Panc1 (cell line): ENCODE data around the gene USB1. TPM values are rescaled to one million over a fixed set of nuclear protein-coding genes. Genes with fewer than 3 reads are reported as not detected.

Experiments used
- ATAC-seq: fragments of 200-7000 bp; cut with Tn5 transposase; 2 replicates; pipeline ENCODE4 v1.9.1; 2020; ENCODE audit warnings: mild to moderate bottlenecking, moderate library complexity
- BruUV-seq: library from RNA; stranded (reverse); fragments of 400-500 nt; replicated peaks from 2 replicates; lab custom pipeline; 2021; lab: Mats Ljungman, UMichigan
- CTCF ChIA-PET: fragments of 300-600 bp; sonication (Branson Sonifier 250); formaldehyde crosslinking; loops from one replicate; lab custom pipeline; 2022; ENCODE audit warnings: antibody characterized with exemption; lab: Charles Lee
- POLR2A ChIA-PET: fragments of 300-600 bp; sonication (Branson Sonifier 250); formaldehyde crosslinking; loops from one replicate; lab custom pipeline; 2022; ENCODE audit warnings: antibody characterized with exemption; lab: Charles Lee
- DNase-seq: peaks from one replicate; pipeline ENCODE4 v3.0.0-alpha.2; 2010; ENCODE audit warnings: low read depth, low spot score
- H3K27ac ChIP-seq: 2 replicates; pipeline ENCODE4 v1.5.1; 2011; ENCODE audit warnings: mild to moderate bottlenecking, low read length, inconsistent platforms
- H3K27me3 ChIP-seq: fragments of 200-500 bp; sonication (Bioruptor generic); 2 replicates; pipeline ENCODE4 v1.6.0; 2014; ENCODE audit warnings: low read length, inconsistent platforms; ENCODE audit not compliant: control insufficient read depth, insufficient read depth
- H3K36me3 ChIP-seq: fragments of 200-500 bp; sonication (Bioruptor generic); 2 replicates; pipeline ENCODE4 v1.5.1; 2014; ENCODE audit warnings: inconsistent platforms, mild to moderate bottlenecking, low read length, moderate library complexity; ENCODE audit not compliant: control insufficient read depth, insufficient read depth
- H3K4me1 ChIP-seq: 2 replicates; pipeline ENCODE4 v1.5.1; 2011; ENCODE audit warnings: inconsistent platforms, mild to moderate bottlenecking, low read length, moderate library complexity; ENCODE audit not compliant: control insufficient read depth, insufficient read depth
- H3K4me3 ChIP-seq, 2 experiments: 2 replicates each; pipeline ENCODE4 v1.5.1; 2011 to 2012; ENCODE audit warnings: low read depth in 2 of 2, low read length in 2 of 2, mild to moderate bottlenecking in 2 of 2, inconsistent platforms in 1 of 2, moderate library complexity in 1 of 2
- H3K9me3 ChIP-seq: fragments of 200-500 bp; sonication (Bioruptor generic); 2 replicates; pipeline ENCODE4 v1.5.1; 2014; ENCODE audit warnings: low read depth, mild to moderate bottlenecking, inconsistent platforms, low read length, moderate library complexity; ENCODE audit not compliant: control insufficient read depth, insufficient read depth
- CTCF ChIP-seq: fragments of 450-650 bp; IDR thresholded peaks from 2 replicates; pipeline ENCODE4 v1.5.1; 2017; ENCODE audit warnings: mild to moderate bottlenecking
- POLR2AphosphoS5 ChIP-seq: IDR thresholded peaks from 2 replicates; pipeline ENCODE4 v1.6.1; 2012; ENCODE audit warnings: mild to moderate bottlenecking, low read depth, low read length, moderate library complexity
- REST ChIP-seq, 2 experiments: IDR thresholded peaks; 2 replicates each; pipeline ENCODE4 v1.6.1; 2011 to 2012; ENCODE audit warnings: low read depth in 2 of 2, control low read depth in 1 of 2, low read length in 1 of 2, mild to moderate bottlenecking in 1 of 2, moderate library complexity in 1 of 2; ENCODE audit not compliant: insufficient read depth in 1 of 2
- SIN3A ChIP-seq: IDR thresholded peaks from 2 replicates; pipeline ENCODE4 v1.6.1; 2012; ENCODE audit warnings: low read depth, mild to moderate bottlenecking, low read length, moderate library complexity, borderline replicate concordance; ENCODE audit not compliant: insufficient read depth
- TCF7L2 ChIP-seq: IDR thresholded peaks from 2 replicates; pipeline ENCODE4 v1.6.1; 2011; ENCODE audit warnings: mild to moderate bottlenecking, low read depth, low read length, inconsistent platforms
- in situ Hi-C: cut with HindIII; loops from 2 replicates; pipeline ENCODE4 v1.10.0; 2016; ENCODE audit warnings: low sequenced_read_pairs, low pct_unique_long_range_greater_than_20kb
- intact Hi-C: fragments of 100-400 bp; cut with micrococcal nuclease; formaldehyde crosslinking; loops from one replicate; pipeline ENCODE4 v1.10.0; 2022; ENCODE audit not compliant: unreplicated experiment
- total RNA-seq: library from RNA; stranded (reverse); gene quantifications from one replicate; pipeline ENCODE4 v1.2.1, GENCODE V29; 2021; ENCODE audit not compliant: unreplicated experiment

USB1 gene
- total RNA-seq, 1 experiment from 2014 or later: 58.2 TPM

DNA sequence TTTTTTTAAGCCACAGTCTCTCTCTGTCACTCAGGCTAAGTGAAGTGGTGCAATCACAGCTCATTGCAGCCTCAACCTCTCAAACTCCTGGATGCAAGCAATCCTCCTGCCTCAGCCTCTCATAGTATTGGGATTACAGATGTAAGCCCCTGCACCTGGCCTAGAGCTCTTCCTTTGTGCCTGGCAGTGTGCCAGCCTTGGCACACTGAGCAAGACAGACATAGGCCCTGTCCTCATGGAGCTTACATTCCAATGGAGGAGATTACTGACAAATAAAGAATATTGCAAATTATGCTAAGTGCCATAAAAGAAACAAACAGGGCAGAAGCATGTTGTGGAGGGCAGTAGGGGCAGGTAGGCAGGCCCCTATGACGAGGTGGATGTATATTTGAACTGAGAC lies 29.4 kb upstream of the USB1 start:
- POLR2A ChIA-PET: no interaction called here
- H3K27ac ChIP-seq: no peak overlapping the region
- H3K27me3 ChIP-seq: no peaks in the 10 kb centered on the region
- DNase-seq: no peak
- CTCF ChIA-PET: no interaction called here
- H3K4me3 ChIP-seq: no peak overlapping the region
- no peaks in the 10 kb centered on the region for H3K4me1 ChIP-seq
- no peaks in the 10 kb centered on the region for H3K36me3 ChIP-seq
- BruUV-seq: no TSS peak
- in situ Hi-C loops (no loop called here), intact Hi-C loops (no loop called here)
- no peak for TF ChIP-seq POLR2AphosphoS5
- no peak for ATAC-seq
- no peaks in the 10 kb centered on the region for H3K9me3 ChIP-seq

GRCh38 chr16:57972306-57972705 lies 28.9 kb upstream of the USB1 start:
- DNase-seq: no peak
- Histone ChIP-seq H3K27me3 (no peaks in the 10 kb centered on the region), H3K4me3 (no peak overlapping the region), H3K36me3 (no peaks in the 10 kb centered on the region), H3K4me1 (no peaks in the 10 kb centered on the region), H3K27ac (no peak overlapping the region), H3K9me3 (no peaks in the 10 kb centered on the region)
- in situ Hi-C loops (no loop called here), intact Hi-C loops (no loop called here)
- CTCF ChIA-PET: no interaction called here
- no peak for ATAC-seq
- TF ChIP-seq TCF7L2 (no peak), REST (IDR thresholded peaks at IDR 0.05; ENCODE audit: insufficient read depth in 1 of 2, low read depth in 2 of 2, low read length in 1 of 2) (no peak), CTCF (no peak), POLR2AphosphoS5 (no peak), SIN3A (no peak)
- POLR2A ChIA-PET: no interaction called here
- no TSS peak for BruUV-seq

DNA sequence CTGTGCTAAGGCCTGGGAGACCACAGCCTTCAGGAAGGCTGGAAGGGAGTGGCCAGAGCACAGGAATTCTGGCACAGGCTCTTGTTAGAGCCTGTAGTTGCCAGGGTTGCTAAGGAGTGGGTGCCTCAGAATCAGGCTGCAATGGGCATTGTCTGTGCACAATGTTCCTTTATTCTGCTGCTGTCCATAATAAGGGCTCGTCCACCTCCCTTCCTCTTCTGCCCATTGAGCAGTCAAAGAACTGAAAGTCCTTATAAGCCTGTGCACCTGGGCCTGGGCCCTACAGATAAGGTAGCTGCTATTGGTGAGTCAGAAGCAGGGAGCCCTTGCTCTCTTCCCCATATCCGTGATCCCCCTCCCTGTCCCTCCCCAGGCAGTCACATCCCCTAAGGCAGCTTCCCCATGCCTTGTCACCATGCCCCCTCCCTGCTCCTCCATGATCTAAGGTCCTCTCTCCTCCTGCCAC lies 24.8 kb upstream of the USB1 start:
- Histone ChIP-seq H3K4me1 (no peaks in the 10 kb centered on the region), H3K27me3 (no peaks in the 10 kb centered on the region), H3K9me3 (no peaks in the 10 kb centered on the region), H3K36me3 (no peaks in the 10 kb centered on the region), H3K4me3 (no peak overlapping the region), H3K27ac (no peak overlapping the region)
- CTCF ChIA-PET: no interaction called here
- no peak for DNase-seq
- POLR2A ChIA-PET: no interaction called here
- intact Hi-C loops: no loop called here
- TF ChIP-seq CTCF: no peak
- no peak for TF ChIP-seq SIN3A
- no peak for TF ChIP-seq POLR2AphosphoS5
- no peak for TF ChIP-seq REST (IDR thresholded peaks at IDR 0.05; ENCODE audit: insufficient read depth in 1 of 2, low read depth in 2 of 2, low read length in 1 of 2)
- TF ChIP-seq TCF7L2: no peak
- in situ Hi-C loops: no loop called here
- no TSS peak for BruUV-seq
- no peak for ATAC-seq
